NT2/D1 (cell line): Measurements from ENCODE around the gene EMC8.

Experiments
- YY1 ChIP-seq: IDR thresholded peaks from 2 replicates; pipeline ENCODE4 v1.6.1; 2011; ENCODE audit not compliant: insufficient read length, insufficient read depth
- ZNF274 ChIP-seq: IDR thresholded peaks from 2 replicates; pipeline ENCODE4 v1.6.1; 2011; ENCODE audit warnings: mild to moderate bottlenecking, low read depth, low read length

- TF ChIP-seq YY1 (no peak), ZNF274 (no peak)
Measured at GRCh38 chr16:85805442-85806045, 6.2 kb upstream of the EMC8 start.
